HG02840 (cell line): ENCODE data around the gene NCBP2L.
A peak's percentile ranks its signal among the peaks of the same experiment; 100 is the strongest.

ENCODE experiments used
- ATAC-seq: cut with Tn5 transposase; IDR thresholded peaks from one replicate; pipeline ENCODE4 v1.9.1; 2021; ENCODE audit warnings: mild to moderate bottlenecking, moderate library complexity, moderate number of reproducible peaks; ENCODE audit not compliant: unreplicated experiment, low FRiP score

Gene NCBP2L

GRCh38 chrX:107777536-107777832 is at the start of gene NCBP2L:
NCBP2L (plus strand) TSS chrX:107777733; CDS start chrX:107794221, 16,488 bp downstream.
- no peak for ATAC-seq

- ATAC-seq: no peak
Measured at GRCh38 chrX:107728371-107729099, 49.0 kb upstream of the NCBP2L start.

- ATAC-seq: peak; percentile 92
Measured at GRCh38 chrX:107729558-107730297, 47.8 kb upstream of the NCBP2L start.

- no peak for ATAC-seq
Measured at GRCh38 chrX:107730298-107730655, 47.3 kb upstream of the NCBP2L start.

GRCh38 chrX:107730991-107731766 is 46.4 kb upstream of the NCBP2L start:
- no peak for ATAC-seq

GRCh38 chrX:107731831-107732502 is 45.6 kb upstream of the NCBP2L start:
- no peak for ATAC-seq

- no peak for ATAC-seq
Measured at GRCh38 chrX:107733686-107734085, 43.8 kb upstream of the NCBP2L start.

- ATAC-seq: no peak
Measured at GRCh38 chrX:107734646-107735045, 42.9 kb upstream of the NCBP2L start.

- no peak for ATAC-seq
Measured at GRCh38 chrX:107736781-107737531, 40.6 kb upstream of the NCBP2L start.

- ATAC-seq: no peak
Measured at GRCh38 chrX:107738272-107738671, 39.3 kb upstream of the NCBP2L start.

GRCh38 chrX:107738768-107739167 is 38.8 kb upstream of the NCBP2L start:
- no peak for ATAC-seq

GRCh38 chrX:107739541-107739940 is 38.0 kb upstream of the NCBP2L start:
- no peak for ATAC-seq

GRCh38 chrX:107741404-107741790 is 36.1 kb upstream of the NCBP2L start:
- peak; percentile 8 for ATAC-seq

- no peak for ATAC-seq
Measured at GRCh38 chrX:107742700-107743191, 34.8 kb upstream of the NCBP2L start.

- ATAC-seq: no peak
Measured at GRCh38 chrX:107743995-107744394, 33.5 kb upstream of the NCBP2L start.

GRCh38 chrX:107744868-107745267 is 32.7 kb upstream of the NCBP2L start:
- no peak for ATAC-seq

GRCh38 chrX:107747596-107748161 is 29.9 kb upstream of the NCBP2L start:
- no peak for ATAC-seq

- ATAC-seq: no peak
Measured at GRCh38 chrX:107748506-107748905, 29.0 kb upstream of the NCBP2L start.

GRCh38 chrX:107750263-107750662 is 27.3 kb upstream of the NCBP2L start:
- no peak for ATAC-seq
